Pancreas (tissue), 10 donors: Measurements from ENCODE around the gene RPL10. TPM values are rescaled to one million over a fixed set of nuclear protein-coding genes. Genes with fewer than 3 reads are reported as not detected.

Experiments used
- ATAC-seq, 4 donors: fragments of 200-7000 bp; cut with Tn5 transposase; one replicate each; pipeline versions ENCODE4 v1.8.0 to v1.9.1; 2020; ENCODE audit warnings: mild to moderate bottlenecking in 4 of 4, moderate library complexity in 4 of 4
- DNase-seq, 6 donors: peaks; one replicate each; pipeline ENCODE4 v3.0.0-alpha.2; 2020
- FAIRE-seq: peaks from 2 replicates; lab custom pipeline; 2012; peaks lifted over from hg19 to GRCh38; lab: Jason Lieb, UNC
- H3K27ac ChIP-seq, 4 donors: fragments of 200-600 bp; sonication (generic); 1 replicate in 3 of 4; 2 replicates in 1 of 4; pipeline versions ENCODE4 v1.5.0 to v1.8.0; 2020
- H3K27me3 ChIP-seq, 4 donors: fragments of 200-600 bp; one replicate each; pipeline ENCODE4 v1.8.0; 2021
- H3K36me3 ChIP-seq, 3 donors: fragments of 200-600 bp; sonication (generic) in 1 of 3; one replicate each; pipeline versions ENCODE4 v1.5.0 to v1.8.0; 2020 to 2021
- H3K4me1 ChIP-seq, 3 donors: fragments of 200-600 bp; one replicate each; pipeline ENCODE4 v1.8.0; 2021
- H3K4me3 ChIP-seq, 4 donors: fragments of 200-600 bp; sonication (generic) in 2 of 4; one replicate each; pipeline versions ENCODE4 v1.5.0 to v1.8.0; 2020 to 2021
- H3K9me3 ChIP-seq, 4 donors: fragments of 200-600 bp; one replicate each; pipeline ENCODE4 v1.8.0; 2021
- CTCF ChIP-seq, 4 donors: fragments of 200-600 bp; sonication (generic) in 3 of 4; IDR thresholded peaks; one replicate each; pipeline versions ENCODE4 v1.5.0 to v1.8.0; 2021; ENCODE audit warnings: antibody characterized with exemption in 4 of 4
- WGBS, 2 donors: extraction: QIAGEN DNeasy Blood & Tissue Kit; methylation state at CpG; one replicate each; pipeline ENCODE4 v1.1.7; 2013; 5-methylcytosine and 5-hydroxymethylcytosine counted together
- intact Hi-C, 3 donors: fragments of 100-400 bp; cut with DNase I; formaldehyde crosslinking; loops; one replicate each; pipeline versions ENCODE4 v1.11.1 to v1.14.2; 2022
- polyA plus RNA-seq, 2 donors: library from polyadenylated mRNA; stranded (reverse); fragments of 200-250 nt; gene quantifications; one replicate each; pipeline ENCODE4 v1.2.3, GENCODE V29; 2013
- total RNA-seq, 6 donors: library from RNA; stranded (reverse); fragmentation: NEBNext Ultra II Directional in 4 of 6; extraction: Animal tissue kit (Norgen Biotek cat#: 25700) in 4 of 6; gene quantifications; one replicate each; pipeline versions ENCODE4 v1.2.1 to v1.2.4, GENCODE V29; 2021 to 2023
- donor health status: healthy with polysubstance abuse.
- donor health status: DM: no; HTN: no; CAD: no; lungs with moderate emphysema.
- donor health status: DM: no; HTN: no; CAD: no.
- donor health status: control.
- donor health status: control.
- donor health status: Bipolar disorder and iron deficiency.
- donor health status: DM: yes; HTN: yes; CAD: no.
- donor health status: DM: no; HTN: no; CAD: no.
- donor health status: DM: no; HTN: no; CAD: no.
- donor health status: DM: yes; HTN: yes; CAD: no.

RPL10 gene
- total and polyA plus RNA-seq, 8 donors, result 2,194 to 4,058 (median 3,145) TPM

- intact Hi-C loops, result no loop called here
- no peak overlapping the region for H3K4me3 ChIP-seq
- FAIRE-seq (no peak), DNase-seq (no peak), ATAC-seq (peak in 3 of 4 donors; percentile 21 to 30 (median 27))
- WGBS, 2 donors, result 59 to 67% methylated on average over 18 to 19 of the region's 19 CpGs
- H3K36me3 ChIP-seq, result no peaks in the 10 kb centered on the region
- no peaks in the 10 kb centered on the region for H3K27me3 ChIP-seq
- H3K9me3 ChIP-seq, result no peaks in the 10 kb centered on the region
- no peaks in the 10 kb centered on the region for H3K4me1 ChIP-seq
- H3K27ac ChIP-seq, result no peak overlapping the region
- TF ChIP-seq CTCF (IDR thresholded peaks at IDR 0.05), result no peak
Measured at GRCh38 chrX:154419688-154420401, 21.7 kb downstream of the RPL10 start.

- Histone ChIP-seq H3K27ac (no peak overlapping the region), H3K36me3 (no peaks in the 10 kb centered on the region), H3K4me1 (no peaks in the 10 kb centered on the region), H3K4me3 (no peak overlapping the region), H3K9me3 (no peaks in the 10 kb centered on the region), H3K27me3 (no peaks in the 10 kb centered on the region)
- intact Hi-C loops, result no loop called here
- 81 to 84% methylated on average over 10 of the region's 10 CpGs for WGBS, 2 donors
- ATAC-seq (no peak), DNase-seq (no peak), FAIRE-seq (no peak)
- TF ChIP-seq CTCF (IDR thresholded peaks at IDR 0.05), result no peak
Measured at GRCh38 chrX:154420402-154420756, 22.2 kb downstream of the RPL10 start.

GRCh38 chrX:154426916-154427770, 29.0 kb downstream of the RPL10 start:
- H3K27me3 ChIP-seq, result no peaks in the 10 kb centered on the region
- 74 to 82% methylated on average over 13 of the region's 13 CpGs for WGBS, 2 donors
- H3K36me3 ChIP-seq, result no peaks in the 10 kb centered on the region
- peak overlapping the region in 1 of 4 donors; percentile 67 for H3K27ac ChIP-seq
- TF ChIP-seq CTCF (IDR thresholded peaks at IDR 0.05), result no peak
- no peak for FAIRE-seq
- no peaks in the 10 kb centered on the region for H3K9me3 ChIP-seq
- ATAC-seq, result no peak
- no peak overlapping the region for H3K4me3 ChIP-seq
- peak in 1 of 6 donors; percentile 11 for DNase-seq
- intact Hi-C loops, result no loop called here
- no peaks in the 10 kb centered on the region for H3K4me1 ChIP-seq

- H3K27ac ChIP-seq, result peak within 1 kb of the TSS in 3 of 4 donors; percentile 52 to 67 (median 57)
- no peak for TF ChIP-seq CTCF (IDR thresholded peaks at IDR 0.05)
- WGBS, 2 donors, result 5 to 36% methylated on average over 86 of the region's 87 CpGs
- DNase-seq (peak; percentile 90 to 96 (median 92)), FAIRE-seq (peak; percentile 75), ATAC-seq (peak; percentile 98 to 99 (median 98))
- no peaks in the 10 kb centered on the region for H3K4me1 ChIP-seq
- H3K36me3 ChIP-seq, result no peaks in the 10 kb centered on the region
- H3K4me3 ChIP-seq, result peak within 1 kb of the TSS; percentile 48 to 68 (median 54)
- intact Hi-C loops, result no loop called here
- no peaks in the 10 kb centered on the region for H3K9me3 ChIP-seq
- H3K27me3 ChIP-seq, result no peaks in the 10 kb centered on the region
Measured at GRCh38 chrX:154428176-154429171, 30.3 kb downstream of the RPL10 start, which contains the start of gene ATP6AP1. TSS of gene ATP6AP1 (plus strand) at chrX:154428677. CDS start at chrX:154428693, 16 bp downstream.
